Measurements from ENCODE around the gene EBI3.
"Not testable (repeated sequence)": the region's sequence is repeated elsewhere in the genome, so short reads cannot be mapped to it uniquely, and the experiment has no call there.

The EBI3 gene

DNA sequence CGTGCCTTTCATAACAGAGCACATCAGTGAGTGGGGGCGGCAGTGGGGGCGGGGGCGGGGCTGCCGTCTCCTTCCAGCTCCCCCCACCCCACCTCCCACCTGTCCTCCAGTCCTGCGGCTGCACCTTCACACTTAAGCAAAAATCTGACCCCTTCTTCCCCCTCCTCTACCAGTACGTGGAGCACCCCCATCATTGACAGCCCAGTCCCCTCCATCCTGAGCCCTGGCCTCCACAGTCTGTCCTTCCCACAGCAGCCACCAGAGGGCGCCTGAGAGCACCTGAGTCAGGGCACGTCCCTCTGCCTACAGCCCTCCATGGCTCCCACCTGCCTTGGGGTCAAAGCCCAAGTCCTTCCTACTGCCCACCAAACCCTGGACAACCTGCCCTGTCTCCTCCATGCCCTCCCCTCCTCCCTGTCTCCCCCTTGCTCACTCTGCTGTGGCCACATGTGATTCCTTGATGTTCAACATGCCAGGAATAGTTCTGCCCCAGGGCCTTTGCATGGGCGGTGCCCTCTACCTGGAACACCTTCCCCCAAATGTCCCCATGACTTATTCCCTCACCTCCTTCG, 4.0 kb downstream of the EBI3 start:
- H3K79me2 ChIP-seq (ENCODE audit: insufficient read depth, low read depth), result no peaks in the 10 kb centered on the region
- peaks cover 80% of the 10 kb centered on the region for H3K27me3 ChIP-seq (ENCODE audit: insufficient read depth, low read depth)
- TF ChIP-seq, protein P1, sequence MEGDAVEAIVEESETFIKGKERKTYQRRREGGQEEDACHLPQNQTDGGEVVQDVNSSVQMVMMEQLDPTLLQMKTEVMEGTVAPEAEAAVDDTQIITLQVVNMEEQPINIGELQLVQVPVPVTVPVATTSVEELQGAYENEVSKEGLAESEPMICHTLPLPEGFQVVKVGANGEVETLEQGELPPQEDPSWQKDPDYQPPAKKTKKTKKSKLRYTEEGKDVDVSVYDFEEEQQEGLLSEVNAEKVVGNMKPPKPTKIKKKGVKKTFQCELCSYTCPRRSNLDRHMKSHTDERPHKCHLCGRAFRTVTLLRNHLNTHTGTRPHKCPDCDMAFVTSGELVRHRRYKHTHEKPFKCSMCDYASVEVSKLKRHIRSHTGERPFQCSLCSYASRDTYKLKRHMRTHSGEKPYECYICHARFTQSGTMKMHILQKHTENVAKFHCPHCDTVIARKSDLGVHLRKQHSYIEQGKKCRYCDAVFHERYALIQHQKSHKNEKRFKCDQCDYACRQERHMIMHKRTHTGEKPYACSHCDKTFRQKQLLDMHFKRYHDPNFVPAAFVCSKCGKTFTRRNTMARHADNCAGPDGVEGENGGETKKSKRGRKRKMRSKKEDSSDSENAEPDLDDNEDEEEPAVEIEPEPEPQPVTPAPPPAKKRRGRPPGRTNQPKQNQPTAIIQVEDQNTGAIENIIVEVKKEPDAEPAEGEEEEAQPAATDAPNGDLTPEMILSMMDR (conservative IDR thresholded peaks at IDR 0.05; ENCODE audit: low read depth, low read length), result peak; percentile 73
- H2AFZ ChIP-seq (ENCODE audit: low read depth), result no peak overlapping the region
- no peak overlapping the region for H3K27ac ChIP-seq
- no peak overlapping the region for H3K4me2 ChIP-seq
- no peaks in the 10 kb centered on the region for H4K20me1 ChIP-seq (ENCODE audit: insufficient read depth)
- no peaks in the 10 kb centered on the region for H3K36me3 ChIP-seq (ENCODE audit: insufficient read depth)
- no peak overlapping the region for H3K4me3 ChIP-seq (IDR thresholded peaks at IDR 0.05; ENCODE audit: insufficient read depth, low read depth, low read length)
- no peaks in the 10 kb centered on the region for H3K4me1 ChIP-seq (ENCODE audit: low read depth, poor library complexity, severe bottlenecking)
- H3K9ac ChIP-seq, result no peak overlapping the region

DNA sequence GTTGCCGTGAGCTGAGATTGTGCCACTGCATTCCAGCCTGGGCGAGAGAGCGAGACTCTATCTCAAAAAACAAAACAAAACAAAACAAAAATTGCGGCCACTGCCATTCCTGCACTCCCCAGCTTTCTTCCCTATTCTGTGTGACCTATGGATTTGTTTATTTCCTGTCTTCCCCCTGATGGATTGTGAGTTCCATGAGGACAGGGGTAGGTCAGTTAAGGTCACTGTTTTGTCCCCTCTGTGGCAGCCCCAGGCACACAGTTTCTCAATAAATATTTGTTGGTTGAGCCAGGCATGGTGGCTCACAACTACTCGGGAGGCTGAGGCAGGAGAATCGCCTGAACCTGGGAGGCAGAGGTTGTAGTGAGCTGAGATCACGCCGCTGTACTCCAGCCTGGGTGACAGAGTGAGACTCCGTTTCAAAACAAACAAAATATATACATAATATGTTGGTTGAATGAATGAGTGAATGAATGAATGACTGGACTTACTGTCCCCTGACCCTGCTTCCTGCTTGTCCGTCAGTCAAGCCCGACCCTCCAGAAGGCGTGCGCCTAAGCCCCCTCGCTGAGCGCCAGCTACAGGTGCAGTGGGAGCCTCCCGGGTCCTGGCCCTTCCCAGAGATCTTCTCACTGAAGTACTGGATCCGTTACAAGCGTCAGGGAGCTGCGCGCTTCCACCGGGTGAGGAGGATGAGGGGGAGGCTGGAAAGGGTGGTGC, 5.0 kb downstream of the EBI3 start:
- Histone ChIP-seq H2AFZ (ENCODE audit: low read depth) (no peak overlapping the region), H3K27ac (no peak overlapping the region), H3K4me3 (IDR thresholded peaks at IDR 0.05; ENCODE audit: insufficient read depth, low read depth, low read length) (no peak overlapping the region), H4K20me1 (ENCODE audit: insufficient read depth) (no peaks in the 10 kb centered on the region), H3K79me2 (ENCODE audit: insufficient read depth, low read depth) (no peaks in the 10 kb centered on the region), H3K4me2 (no peak overlapping the region), H3K36me3 (ENCODE audit: insufficient read depth) (no peaks in the 10 kb centered on the region), H3K27me3 (ENCODE audit: insufficient read depth, low read depth) (peaks cover 77% of the 10 kb centered on the region; the same call in 1 of the 2 replicates), H3K9ac (no peak overlapping the region), H3K4me1 (ENCODE audit: low read depth, poor library complexity, severe bottlenecking) (no peaks in the 10 kb centered on the region)
- TF ChIP-seq, protein P1 (conservative IDR thresholded peaks at IDR 0.05; ENCODE audit: low read depth, low read length), result no peak

DNA sequence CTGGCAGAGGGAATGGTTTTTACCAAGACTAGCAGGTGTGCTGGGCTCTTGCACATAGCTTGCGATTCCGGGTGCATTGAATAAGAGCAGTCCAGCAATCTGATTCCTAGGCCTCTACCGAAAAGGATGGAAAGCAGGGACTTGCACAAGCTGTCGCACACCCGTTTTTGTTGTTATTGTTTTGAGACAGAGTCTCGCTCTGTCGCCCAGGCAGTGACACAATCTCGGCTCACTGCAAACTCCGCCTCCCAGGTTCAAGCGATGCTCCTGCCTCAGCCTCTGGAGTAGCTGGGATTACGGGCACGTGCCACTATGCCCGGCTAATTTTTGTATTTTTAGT, 5.5 kb downstream of the EBI3 start:
- Histone ChIP-seq H3K4me2 (no peak overlapping the region), H2AFZ (ENCODE audit: low read depth) (no peak overlapping the region), H3K9ac (no peak overlapping the region), H3K4me1 (ENCODE audit: low read depth, poor library complexity, severe bottlenecking) (no peaks in the 10 kb centered on the region), H3K79me2 (ENCODE audit: insufficient read depth, low read depth) (no peaks in the 10 kb centered on the region), H3K4me3 (IDR thresholded peaks at IDR 0.05; ENCODE audit: insufficient read depth, low read depth, low read length) (no peak overlapping the region), H3K36me3 (ENCODE audit: insufficient read depth) (no peaks in the 10 kb centered on the region), H3K27me3 (ENCODE audit: insufficient read depth, low read depth) (peaks cover 75% of the 10 kb centered on the region; the same call in 1 of the 2 replicates), H4K20me1 (ENCODE audit: insufficient read depth) (no peaks in the 10 kb centered on the region), H3K27ac (no peak overlapping the region)
- TF ChIP-seq, protein P1 (conservative IDR thresholded peaks at IDR 0.05; ENCODE audit: low read depth, low read length), result no peak

DNA sequence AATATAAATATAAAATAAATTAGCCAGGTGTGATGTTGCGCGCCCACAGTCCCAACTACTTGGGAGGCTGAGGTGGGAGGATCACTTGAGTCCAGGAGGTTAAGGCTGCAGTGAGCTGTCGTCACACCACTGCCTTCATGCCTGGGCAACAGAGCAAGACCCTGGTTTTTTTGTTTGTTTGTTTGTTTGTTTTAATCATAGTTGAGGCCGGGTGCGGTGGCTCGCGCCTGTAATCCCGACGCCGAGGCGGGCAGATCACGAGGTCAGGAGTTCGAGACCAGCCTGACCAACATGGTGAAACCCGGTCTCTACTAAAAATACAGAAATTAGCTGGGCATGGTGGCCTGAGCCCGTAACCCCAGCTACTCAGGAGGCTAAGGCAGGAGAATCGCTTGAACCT, 8.2 kb downstream of the EBI3 start:
- not testable (repeated sequence) for H2AFZ ChIP-seq (ENCODE audit: low read depth); H3K27ac ChIP-seq; H4K20me1 ChIP-seq (ENCODE audit: insufficient read depth); H3K79me2 ChIP-seq (ENCODE audit: insufficient read depth, low read depth); H3K4me1 ChIP-seq (ENCODE audit: low read depth, poor library complexity, severe bottlenecking); H3K4me3 ChIP-seq (IDR thresholded peaks at IDR 0.05; ENCODE audit: insufficient read depth, low read depth, low read length); H3K9ac ChIP-seq; H3K36me3 ChIP-seq (ENCODE audit: insufficient read depth); H3K4me2 ChIP-seq
- peaks cover 66% of the 10 kb centered on the region; the same call in 1 of the 2 replicates for H3K27me3 ChIP-seq (ENCODE audit: insufficient read depth, low read depth)

DNA sequence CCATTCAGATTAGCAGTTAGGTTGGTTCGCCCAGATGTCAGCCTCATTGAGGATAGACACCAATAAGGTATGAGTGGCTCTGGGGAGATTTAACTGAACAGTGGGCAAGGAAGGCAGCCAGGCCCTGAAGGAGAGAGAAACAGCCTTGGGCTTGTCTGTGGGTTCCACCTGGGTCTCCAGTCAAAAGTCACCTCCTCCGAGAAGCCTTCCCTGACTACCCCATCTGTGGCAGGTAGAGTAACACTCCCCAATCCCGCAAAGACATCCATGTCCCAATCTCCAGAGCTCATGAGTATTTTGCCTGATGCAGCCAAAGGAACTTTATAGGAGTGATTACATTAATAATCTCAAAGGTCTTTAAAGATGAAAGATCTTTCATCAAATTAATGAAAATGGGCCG, 9.5 kb downstream of the EBI3 start:
- Histone ChIP-seq H3K4me2 (no peak overlapping the region), H4K20me1 (ENCODE audit: insufficient read depth) (no peaks in the 10 kb centered on the region), H2AFZ (ENCODE audit: low read depth) (no peak overlapping the region), H3K4me3 (IDR thresholded peaks at IDR 0.05; ENCODE audit: insufficient read depth, low read depth, low read length) (no peak overlapping the region), H3K36me3 (ENCODE audit: insufficient read depth) (no peaks in the 10 kb centered on the region), H3K4me1 (ENCODE audit: low read depth, poor library complexity, severe bottlenecking) (peaks cover 12% of the 10 kb centered on the region), H3K27me3 (ENCODE audit: insufficient read depth, low read depth) (peaks cover 53% of the 10 kb centered on the region; the same call in 1 of the 2 replicates), H3K9ac (no peak overlapping the region), H3K79me2 (ENCODE audit: insufficient read depth, low read depth) (no peaks in the 10 kb centered on the region), H3K27ac (no peak overlapping the region)
- TF ChIP-seq, protein P1 (conservative IDR thresholded peaks at IDR 0.05; ENCODE audit: low read depth, low read length), result no peak
